Measurements from ENCODE around the gene RBMS1.

Gene RBMS1

GRCh38 chr2:160281213-160281612, 212.4 kb downstream of the RBMS1 start:
- H3K4me1 ChIP-seq (ENCODE audit: control insufficient read depth, low read length): no peaks in the 10 kb centered on the region
- no peak overlapping the region for H3K4me2 ChIP-seq (ENCODE audit: low read length)
- H3K9me2 ChIP-seq (replicated peaks; ENCODE audit: control insufficient read depth, low read length): no peaks in the 10 kb centered on the region
- no peaks in the 10 kb centered on the region for H3K9me3 ChIP-seq (ENCODE audit: control insufficient read depth, insufficient read depth, low read length)
- no peaks in the 10 kb centered on the region for H3F3A ChIP-seq (ENCODE audit: control insufficient read depth, insufficient read depth)
- no peak overlapping the region for H3K4me3 ChIP-seq (ENCODE audit: low read length)
- no peaks in the 10 kb centered on the region for H3K27me3 ChIP-seq (ENCODE audit: control insufficient read depth, low read length)
- TF ChIP-seq EZH2phosphoT487 (IDR thresholded peaks at IDR 0.05; ENCODE audit: borderline replicate concordance, low read length) (no peak), CTCF (IDR thresholded peaks at IDR 0.05; ENCODE audit: low read depth, low read length, poor library complexity, severe bottlenecking) (no peak)
- H3K27ac ChIP-seq (ENCODE audit: low read depth, low read length): no peak overlapping the region
- H4K20me1 ChIP-seq (ENCODE audit: control insufficient read depth, insufficient read depth, low read depth, low read length): no peaks in the 10 kb centered on the region
- H3K36me3 ChIP-seq (ENCODE audit: control insufficient read depth, low read length): no peaks in the 10 kb centered on the region
- no peaks in the 10 kb centered on the region for H3K79me2 ChIP-seq (ENCODE audit: control insufficient read depth, low read length)

DNA sequence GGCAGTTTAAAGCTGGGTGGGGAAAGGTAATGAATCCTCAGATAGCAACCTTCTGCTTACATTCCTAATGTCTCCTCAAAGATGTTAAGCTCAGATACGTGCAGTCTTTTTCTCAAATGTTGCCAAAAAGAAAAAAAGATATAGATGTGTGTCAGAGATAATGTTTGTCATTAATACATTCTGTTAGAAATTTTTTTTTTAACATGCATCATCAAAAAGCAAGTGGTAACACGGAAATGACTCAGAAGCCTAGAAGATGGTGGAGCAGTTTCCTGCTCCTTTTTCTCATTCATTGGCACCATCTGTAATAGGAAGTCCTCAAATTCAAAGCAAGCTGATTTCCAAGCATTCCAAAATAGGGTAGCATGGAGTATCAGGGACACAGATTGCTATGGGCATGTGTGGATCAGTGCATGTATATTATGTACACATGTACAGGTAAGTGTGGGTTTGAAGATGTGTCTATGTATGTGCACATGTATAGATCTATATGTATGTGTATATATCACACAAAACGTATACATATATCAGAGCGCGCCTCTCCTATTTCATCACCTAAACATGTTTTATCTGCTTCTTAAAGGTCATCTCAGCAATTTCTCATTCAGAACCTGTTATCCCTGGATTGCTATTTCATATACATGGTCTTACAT, 213.7 kb downstream of the RBMS1 start:
- Histone ChIP-seq H3K9me3 (ENCODE audit: control insufficient read depth, insufficient read depth, low read length) (no peaks in the 10 kb centered on the region), H3K9me2 (replicated peaks; ENCODE audit: control insufficient read depth, low read length) (no peaks in the 10 kb centered on the region), H4K20me1 (ENCODE audit: control insufficient read depth, insufficient read depth, low read depth, low read length) (no peaks in the 10 kb centered on the region), H3K4me1 (ENCODE audit: control insufficient read depth, low read length) (no peaks in the 10 kb centered on the region), H3K79me2 (ENCODE audit: control insufficient read depth, low read length) (no peaks in the 10 kb centered on the region), H3K4me3 (ENCODE audit: low read length) (no peak overlapping the region), H3K4me2 (ENCODE audit: low read length) (no peak overlapping the region), H3F3A (ENCODE audit: control insufficient read depth, insufficient read depth) (no peaks in the 10 kb centered on the region), H3K36me3 (ENCODE audit: control insufficient read depth, low read length) (no peaks in the 10 kb centered on the region), H3K27ac (ENCODE audit: low read depth, low read length) (no peak overlapping the region), H3K27me3 (ENCODE audit: control insufficient read depth, low read length) (no peaks in the 10 kb centered on the region)
- no peak for TF ChIP-seq CTCF (IDR thresholded peaks at IDR 0.05; ENCODE audit: low read depth, low read length, poor library complexity, severe bottlenecking)
- TF ChIP-seq EZH2phosphoT487 (IDR thresholded peaks at IDR 0.05; ENCODE audit: borderline replicate concordance, low read length): no peak

DNA sequence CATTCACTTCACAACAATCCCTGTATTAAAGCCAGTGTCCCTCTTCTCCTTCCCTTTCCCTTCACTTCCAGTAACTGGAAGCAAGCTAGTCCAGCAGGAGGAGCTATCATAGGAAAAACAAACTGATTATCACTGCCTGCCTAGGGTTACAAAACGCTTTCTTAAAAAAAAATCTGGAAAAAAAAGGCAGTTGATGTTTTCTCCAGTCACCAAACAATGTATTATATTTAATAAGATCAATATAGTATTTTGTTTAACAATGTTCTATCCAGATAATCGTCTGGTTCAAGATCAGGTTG, 214.8 kb downstream of the RBMS1 start:
- H3K27me3 ChIP-seq (ENCODE audit: control insufficient read depth, low read length): no peaks in the 10 kb centered on the region
- no peaks in the 10 kb centered on the region for H3F3A ChIP-seq (ENCODE audit: control insufficient read depth, insufficient read depth)
- H3K36me3 ChIP-seq (ENCODE audit: control insufficient read depth, low read length): no peaks in the 10 kb centered on the region
- H4K20me1 ChIP-seq (ENCODE audit: control insufficient read depth, insufficient read depth, low read depth, low read length): no peaks in the 10 kb centered on the region
- no peaks in the 10 kb centered on the region for H3K79me2 ChIP-seq (ENCODE audit: control insufficient read depth, low read length)
- no peaks in the 10 kb centered on the region for H3K9me2 ChIP-seq (replicated peaks; ENCODE audit: control insufficient read depth, low read length)
- no peak overlapping the region for H3K4me2 ChIP-seq (ENCODE audit: low read length)
- H3K4me3 ChIP-seq (ENCODE audit: low read length): no peak overlapping the region
- H3K27ac ChIP-seq (ENCODE audit: low read depth, low read length): no peak overlapping the region
- H3K4me1 ChIP-seq (ENCODE audit: control insufficient read depth, low read length): no peaks in the 10 kb centered on the region
- TF ChIP-seq CTCF (IDR thresholded peaks at IDR 0.05; ENCODE audit: low read depth, low read length, poor library complexity, severe bottlenecking) (no peak), EZH2phosphoT487 (IDR thresholded peaks at IDR 0.05; ENCODE audit: borderline replicate concordance, low read length) (no peak)
- H3K9me3 ChIP-seq (ENCODE audit: control insufficient read depth, insufficient read depth, low read length): no peaks in the 10 kb centered on the region

All from DOHH2 (cell line).